HG02970 (cell line): ENCODE measurements around the gene IL1R1.
"Not testable (repeated sequence)": the region's sequence is repeated elsewhere in the genome, so short reads cannot be mapped to it uniquely, and the experiment has no call there.

Experiments
- ATAC-seq: cut with Tn5 transposase; IDR thresholded peaks from one replicate; pipeline ENCODE4 v1.9.1; 2021; ENCODE audit warnings: mild to moderate bottlenecking, moderate library complexity, moderate number of reproducible peaks; ENCODE audit not compliant: unreplicated experiment, low FRiP score

IL1R1 gene

GRCh38 chr2:102110596-102111334, 31.8 kb upstream of the IL1R1 start:
- no peak for ATAC-seq

- ATAC-seq = no peak
Observed at GRCh38 chr2:102111823-102112222, 30.7 kb upstream of the IL1R1 start.

GRCh38 chr2:102112271-102112670, 30.3 kb upstream of the IL1R1 start:
- ATAC-seq = no peak

GRCh38 chr2:102112692-102113665, 29.6 kb upstream of the IL1R1 start:
- no peak for ATAC-seq

GRCh38 chr2:102114290-102114721, 28.2 kb upstream of the IL1R1 start:
- ATAC-seq = no peak

- ATAC-seq = no peak
Observed at GRCh38 chr2:102114851-102115497, 27.6 kb upstream of the IL1R1 start.

GRCh38 chr2:102116630-102117471, 25.7 kb upstream of the IL1R1 start:
- ATAC-seq = no peak

GRCh38 chr2:102117472-102117858, 25.1 kb upstream of the IL1R1 start:
- ATAC-seq = no peak

GRCh38 chr2:102119255-102119654, 23.3 kb upstream of the IL1R1 start:
- ATAC-seq = no peak

- ATAC-seq = no peak
Observed at GRCh38 chr2:102120261-102120660, 22.3 kb upstream of the IL1R1 start.

- no peak for ATAC-seq
Observed at GRCh38 chr2:102120701-102121159, 21.8 kb upstream of the IL1R1 start.

- no peak for ATAC-seq
Observed at GRCh38 chr2:102122115-102122514, 20.4 kb upstream of the IL1R1 start.

GRCh38 chr2:102122909-102123308, 19.6 kb upstream of the IL1R1 start:
- ATAC-seq = no peak

GRCh38 chr2:102124421-102124820, 18.1 kb upstream of the IL1R1 start:
- ATAC-seq = not testable (repeated sequence)

GRCh38 chr2:102126169-102126568, 16.4 kb upstream of the IL1R1 start:
- ATAC-seq = no peak

GRCh38 chr2:102126660-102127059, 15.9 kb upstream of the IL1R1 start:
- ATAC-seq = no peak

- ATAC-seq = no peak
Observed at GRCh38 chr2:102129082-102129481, 13.5 kb upstream of the IL1R1 start.

- no peak for ATAC-seq
Observed at GRCh38 chr2:102129951-102130646, 12.4 kb upstream of the IL1R1 start.

GRCh38 chr2:102130647-102130991, 11.9 kb upstream of the IL1R1 start:
- no peak for ATAC-seq
